ENCODE measurements around the gene KLRC2.
"Not testable (repeated sequence)": the region's sequence is repeated elsewhere in the genome, so short reads cannot be mapped to it uniquely, and the experiment has no call there.

- TF ChIP-seq CTCF (conservative IDR thresholded peaks at IDR 0.05); ZFX (IDR thresholded peaks at IDR 0.05): not testable (repeated sequence)
Measured at GRCh38 chr12:10425938-10426337, 9.9 kb downstream of the KLRC2 start.

Measured in C4-2B (cell line).